ENCODE measurements around the gene IREB2. TPM values are rescaled to one million over a fixed set of nuclear protein-coding genes. Genes with fewer than 3 reads are reported as not detected.

IREB2 gene
- total and polyA plus RNA-seq, 2 experiments from 2014 or later = 11.8 to 18.0 TPM

GRCh38 chr15:78437107-78437761 is 782 bp upstream of the IREB2 start:
- peak overlapping the region; percentile 81 for H3K4me2 ChIP-seq (ENCODE audit: unreplicated experiment)
- peak overlapping the region; percentile 97 for H2AFZ ChIP-seq
- no peaks in the 10 kb centered on the region for H4K20me1 ChIP-seq (ENCODE audit: insufficient read depth)
- in situ Hi-C loops (cut with MboI) = no loop called here
- peaks cover 11% of the 10 kb centered on the region; the same call in 1 of the 2 replicates for H3F3A ChIP-seq (ENCODE audit: insufficient read depth)
- peaks cover 33% of the 10 kb centered on the region for H3K4me1 ChIP-seq (ENCODE audit: insufficient read depth)
- peaks cover 20% of the 10 kb centered on the region; the same call in 1 of the 2 replicates for H3K36me3 ChIP-seq (ENCODE audit: low read depth)
- H3K27me3 ChIP-seq (replicated peaks; ENCODE audit: insufficient read depth) = no peaks in the 10 kb centered on the region
- no peaks in the 10 kb centered on the region for H3K9me3 ChIP-seq (ENCODE audit: low read depth)
- H3K27ac ChIP-seq = peak overlapping the region; percentile 74
- peaks cover 42% of the 10 kb centered on the region for H3K79me2 ChIP-seq (ENCODE audit: insufficient read depth)
- peak overlapping the region; percentile 87 for H3K4me3 ChIP-seq
- peak overlapping the region; percentile 98 for H3K9ac ChIP-seq
- no peak for DNase-seq
- 15 to 16% methylated on average over 11 of the region's 11 CpGs for WGBS, 2 experiments (ENCODE audit: low coverage in 1 of 2, low lambda C conversion rate in 2 of 2, missing lambda C conversion rate in 2 of 2)
- H3K9me2 ChIP-seq (ENCODE audit: insufficient read depth) = no peaks in the 10 kb centered on the region
- TF ChIP-seq EZH2phosphoT487 (IDR thresholded peaks at IDR 0.05; ENCODE audit: insufficient read depth, low read depth) (no peak), EZH2 (IDR thresholded peaks at IDR 0.05; ENCODE audit: insufficient read depth, poor library complexity, severe bottlenecking) (no peak)

GRCh38 chr15:78438619-78439285 is 736 bp downstream of the IREB2 start:
- Histone ChIP-seq H3K9ac (peak overlapping the region; percentile 98), H3K4me3 (peak overlapping the region; percentile 87), H3K27ac (peak overlapping the region; percentile 84), H3K79me2 (ENCODE audit: insufficient read depth) (peaks cover 57% of the 10 kb centered on the region), H3K9me2 (ENCODE audit: insufficient read depth) (no peaks in the 10 kb centered on the region), H3K27me3 (replicated peaks; ENCODE audit: insufficient read depth) (no peaks in the 10 kb centered on the region), H2AFZ (peak overlapping the region; percentile 77), H3K36me3 (ENCODE audit: low read depth) (peaks cover 28% of the 10 kb centered on the region; the same call in 1 of the 2 replicates), H3K4me2 (ENCODE audit: unreplicated experiment) (peak overlapping the region; percentile 94), H3F3A (ENCODE audit: insufficient read depth) (peaks cover 11% of the 10 kb centered on the region; the same call in 1 of the 2 replicates), H3K4me1 (ENCODE audit: insufficient read depth) (peaks cover 35% of the 10 kb centered on the region), H4K20me1 (ENCODE audit: insufficient read depth) (no peaks in the 10 kb centered on the region), H3K9me3 (ENCODE audit: low read depth) (no peaks in the 10 kb centered on the region)
- in situ Hi-C loops (cut with MboI) = no loop called here
- 0 to 1% methylated on average over 19 to 23 of the region's 23 CpGs for WGBS, 2 experiments (ENCODE audit: low coverage in 1 of 2, low lambda C conversion rate in 2 of 2, missing lambda C conversion rate in 2 of 2)
- peak; percentile 67 for DNase-seq
- no peak for TF ChIP-seq EZH2 (IDR thresholded peaks at IDR 0.05; ENCODE audit: insufficient read depth, poor library complexity, severe bottlenecking)
- TF ChIP-seq EZH2phosphoT487 (IDR thresholded peaks at IDR 0.05; ENCODE audit: insufficient read depth, low read depth) = no peak

GRCh38 chr15:78440375-78441373 is 2.7 kb downstream of the IREB2 start:
- H3K27ac ChIP-seq = no peak overlapping the region
- no peaks in the 10 kb centered on the region for H4K20me1 ChIP-seq (ENCODE audit: insufficient read depth)
- in situ Hi-C loops (cut with MboI) = no loop called here
- peaks cover 11% of the 10 kb centered on the region; the same call in 1 of the 2 replicates for H3F3A ChIP-seq (ENCODE audit: insufficient read depth)
- H3K79me2 ChIP-seq (ENCODE audit: insufficient read depth) = peaks cover 76% of the 10 kb centered on the region
- 69 to 71% methylated on average over 3 of the region's 3 CpGs for WGBS, 2 experiments (ENCODE audit: low coverage in 1 of 2, low lambda C conversion rate in 2 of 2, missing lambda C conversion rate in 2 of 2)
- H3K4me2 ChIP-seq (ENCODE audit: unreplicated experiment) = no peak overlapping the region
- no peaks in the 10 kb centered on the region for H3K9me3 ChIP-seq (ENCODE audit: low read depth)
- TF ChIP-seq EZH2 (IDR thresholded peaks at IDR 0.05; ENCODE audit: insufficient read depth, poor library complexity, severe bottlenecking) = no peak
- no peak for TF ChIP-seq EZH2phosphoT487 (IDR thresholded peaks at IDR 0.05; ENCODE audit: insufficient read depth, low read depth)
- peaks cover 28% of the 10 kb centered on the region for H3K36me3 ChIP-seq (ENCODE audit: low read depth)
- H3K4me1 ChIP-seq (ENCODE audit: insufficient read depth) = peaks cover 35% of the 10 kb centered on the region
- DNase-seq = no peak
- H3K9ac ChIP-seq = peak overlapping the region; percentile 98
- no peak overlapping the region for H2AFZ ChIP-seq
- no peaks in the 10 kb centered on the region for H3K9me2 ChIP-seq (ENCODE audit: insufficient read depth)
- H3K4me3 ChIP-seq = no peak overlapping the region
- H3K27me3 ChIP-seq (replicated peaks; ENCODE audit: insufficient read depth) = no peaks in the 10 kb centered on the region

- DNase-seq = no peak
- no peaks in the 10 kb centered on the region; the same call in 1 of the 2 replicates for H4K20me1 ChIP-seq (ENCODE audit: insufficient read depth)
- H3K36me3 ChIP-seq (ENCODE audit: low read depth) = peaks cover 28% of the 10 kb centered on the region
- peaks cover 100% of the 10 kb centered on the region for H3K79me2 ChIP-seq (ENCODE audit: insufficient read depth)
- H3K9me3 ChIP-seq (ENCODE audit: low read depth) = no peaks in the 10 kb centered on the region
- H3K4me1 ChIP-seq (ENCODE audit: insufficient read depth) = peaks cover 28% of the 10 kb centered on the region
- H3F3A ChIP-seq (ENCODE audit: insufficient read depth) = peaks cover 7% of the 10 kb centered on the region; the same call in 1 of the 2 replicates
- no peak overlapping the region for H3K4me2 ChIP-seq (ENCODE audit: unreplicated experiment)
- H3K27me3 ChIP-seq (replicated peaks; ENCODE audit: insufficient read depth) = no peaks in the 10 kb centered on the region
- H3K9me2 ChIP-seq (ENCODE audit: insufficient read depth) = no peaks in the 10 kb centered on the region
- no peak overlapping the region for H3K9ac ChIP-seq
- H3K4me3 ChIP-seq = no peak overlapping the region
- TF ChIP-seq EZH2phosphoT487 (IDR thresholded peaks at IDR 0.05; ENCODE audit: insufficient read depth, low read depth) (no peak), EZH2 (IDR thresholded peaks at IDR 0.05; ENCODE audit: insufficient read depth, poor library complexity, severe bottlenecking) (no peak)
- no peak overlapping the region for H2AFZ ChIP-seq
- 7 to 17% methylated on average over 1 of the region's 1 CpG for WGBS, 2 experiments (ENCODE audit: low coverage in 1 of 2, low lambda C conversion rate in 2 of 2, missing lambda C conversion rate in 2 of 2)
- H3K27ac ChIP-seq = no peak overlapping the region
- in situ Hi-C loops (cut with MboI) = no loop called here
These were observed 6.2 kb downstream of the IREB2 start for GRCh38 chr15:78444255-78444654.
